HG02885 (cell line): ENCODE data around the gene MIOX.
"Not testable (repeated sequence)": the region's sequence is repeated elsewhere in the genome, so short reads cannot be mapped to it uniquely, and the experiment has no call there.

ENCODE experiments used
- ATAC-seq: cut with Tn5 transposase; IDR thresholded peaks from one replicate; pipeline ENCODE4 v1.9.1; 2021; ENCODE audit warnings: mild to moderate bottlenecking; ENCODE audit not compliant: unreplicated experiment, poor library complexity

MIOX gene

GRCh38 chr22:50507991-50508884 lies 21.6 kb downstream of the MIOX start, which contains the start of gene NCAPH2:
Gene NCAPH2 (plus strand): TSS chr22:50508224. CDS start chr22:50508338, 114 bp downstream.
- peak; percentile 74 for ATAC-seq

- no peak for ATAC-seq
Observed at GRCh38 chr22:50508897-50509296, 22.2 kb downstream of the MIOX start.

GRCh38 chr22:50513175-50513574 lies 26.5 kb downstream of the MIOX start:
- no peak for ATAC-seq

- no peak for ATAC-seq
Observed at GRCh38 chr22:50516068-50516467, 29.4 kb downstream of the MIOX start.

GRCh38 chr22:50516891-50517290 lies 30.2 kb downstream of the MIOX start:
- no peak for ATAC-seq

GRCh38 chr22:50517495-50518260 lies 31.0 kb downstream of the MIOX start:
- ATAC-seq = no peak

GRCh38 chr22:50518606-50519005 lies 31.9 kb downstream of the MIOX start:
- no peak for ATAC-seq

GRCh38 chr22:50519151-50519550 lies 32.5 kb downstream of the MIOX start:
- ATAC-seq = no peak

GRCh38 chr22:50520184-50520583 lies 33.5 kb downstream of the MIOX start:
- not testable (repeated sequence) for ATAC-seq

GRCh38 chr22:50520826-50521453 lies 34.3 kb downstream of the MIOX start:
- ATAC-seq = no peak

- ATAC-seq = no peak
Observed at GRCh38 chr22:50521710-50522109, 35.1 kb downstream of the MIOX start.

GRCh38 chr22:50522208-50522805 lies 35.6 kb downstream of the MIOX start:
- no peak for ATAC-seq

GRCh38 chr22:50522806-50523438 lies 36.3 kb downstream of the MIOX start:
- no peak for ATAC-seq

GRCh38 chr22:50523458-50523805 lies 36.8 kb downstream of the MIOX start:
- ATAC-seq = no peak

GRCh38 chr22:50523806-50524675 lies 37.4 kb downstream of the MIOX start:
- ATAC-seq = no peak

GRCh38 chr22:50524676-50525103 lies 38.0 kb downstream of the MIOX start:
- ATAC-seq = no peak

- ATAC-seq = peak; percentile 53
Observed at GRCh38 chr22:50525104-50525857, 38.6 kb downstream of the MIOX start, which contains the start of gene SCO2. Gene SCO2 (minus strand): TSS chr22:50525598. CDS start chr22:50524411, 1,187 bp downstream.

GRCh38 chr22:50525858-50526107 lies 39.1 kb downstream of the MIOX start:
- ATAC-seq = no peak
